ENCODE measurements around the gene NAT8L.

GRCh38 chr4:2009651-2010233 lies 49.4 kb upstream of the NAT8L start:
- TF ChIP-seq, protein P1, sequence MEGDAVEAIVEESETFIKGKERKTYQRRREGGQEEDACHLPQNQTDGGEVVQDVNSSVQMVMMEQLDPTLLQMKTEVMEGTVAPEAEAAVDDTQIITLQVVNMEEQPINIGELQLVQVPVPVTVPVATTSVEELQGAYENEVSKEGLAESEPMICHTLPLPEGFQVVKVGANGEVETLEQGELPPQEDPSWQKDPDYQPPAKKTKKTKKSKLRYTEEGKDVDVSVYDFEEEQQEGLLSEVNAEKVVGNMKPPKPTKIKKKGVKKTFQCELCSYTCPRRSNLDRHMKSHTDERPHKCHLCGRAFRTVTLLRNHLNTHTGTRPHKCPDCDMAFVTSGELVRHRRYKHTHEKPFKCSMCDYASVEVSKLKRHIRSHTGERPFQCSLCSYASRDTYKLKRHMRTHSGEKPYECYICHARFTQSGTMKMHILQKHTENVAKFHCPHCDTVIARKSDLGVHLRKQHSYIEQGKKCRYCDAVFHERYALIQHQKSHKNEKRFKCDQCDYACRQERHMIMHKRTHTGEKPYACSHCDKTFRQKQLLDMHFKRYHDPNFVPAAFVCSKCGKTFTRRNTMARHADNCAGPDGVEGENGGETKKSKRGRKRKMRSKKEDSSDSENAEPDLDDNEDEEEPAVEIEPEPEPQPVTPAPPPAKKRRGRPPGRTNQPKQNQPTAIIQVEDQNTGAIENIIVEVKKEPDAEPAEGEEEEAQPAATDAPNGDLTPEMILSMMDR (optimal IDR thresholded peaks at IDR 0.05 in 1 of 3, IDR thresholded peaks at IDR 0.05 in 1 of 3, conservative IDR thresholded peaks at IDR 0.05 in 1 of 3; ENCODE audit: extremely low read depth in 1 of 3, insufficient read depth in 2 of 3, low read length in 3 of 3) = peak in 2 of 3 experiments; percentile 27 to 37
- TF ChIP-seq EZH2 (IDR thresholded peaks at IDR 0.05; ENCODE audit: low read length) = no peak

All from keratinocyte (primary cell).